Left renal cortex interstitium (tissue), 4 donors: Measurements from ENCODE around the gene NHSL2. TPM values are rescaled to one million over a fixed set of nuclear protein-coding genes. Genes with fewer than 3 reads are reported as not detected.
"Not testable (repeated sequence)": the region's sequence is repeated elsewhere in the genome, so short reads cannot be mapped to it uniquely, and the experiment has no call there.

Experiments
- DNase-seq, 4 donors: peaks; one replicate each; pipeline ENCODE4 v3.0.0-alpha.2; 2013; ENCODE audit warnings: low read depth in 4 of 4, low spot score in 2 of 4, missing footprints in 1 of 4
- polyA plus RNA-seq, 4 donors: library from polyadenylated mRNA; unstranded; fragments of 120-200 nt; gene quantifications; one replicate each; pipeline ENCODE4 v1.2.1, GENCODE V29; 2013; ENCODE audit not compliant: insufficient read length in 4 of 4

The NHSL2 gene
- polyA plus RNA-seq, 4 donors, result 7.4 to 10.2 (median 9.3) TPM

GRCh38 chrX:71922686-71923085 is 12.0 kb downstream of the NHSL2 start:
- DNase-seq, result no peak

GRCh38 chrX:71923516-71923915 is 12.9 kb downstream of the NHSL2 start:
- DNase-seq, result no peak

- DNase-seq, result no peak
These were observed 16.4 kb downstream of the NHSL2 start for GRCh38 chrX:71927040-71927439.

- DNase-seq, result no peak
These were observed 18.2 kb downstream of the NHSL2 start for GRCh38 chrX:71928856-71929255.

- DNase-seq, result no peak
These were observed 19.7 kb downstream of the NHSL2 start for GRCh38 chrX:71930298-71930697.

GRCh38 chrX:71935476-71935875 is 24.8 kb downstream of the NHSL2 start:
- no peak for DNase-seq

- no peak for DNase-seq
These were observed 26.0 kb downstream of the NHSL2 start for GRCh38 chrX:71936632-71937031.

GRCh38 chrX:71938371-71938770 is 27.7 kb downstream of the NHSL2 start:
- DNase-seq, result no peak

GRCh38 chrX:71941145-71941544 is 30.5 kb downstream of the NHSL2 start:
- no peak for DNase-seq

- DNase-seq, result no peak
These were observed 31.1 kb downstream of the NHSL2 start for GRCh38 chrX:71941776-71942175.

- DNase-seq, result no peak
These were observed 33.7 kb downstream of the NHSL2 start for GRCh38 chrX:71944369-71944768.

- DNase-seq, result no peak
These were observed 34.7 kb downstream of the NHSL2 start for GRCh38 chrX:71945237-71945805.

- DNase-seq, result no peak
These were observed 38.7 kb downstream of the NHSL2 start for GRCh38 chrX:71949363-71949762.

GRCh38 chrX:71949844-71950445 is 39.3 kb downstream of the NHSL2 start:
- no peak for DNase-seq

- DNase-seq, result no peak
These were observed 42.7 kb downstream of the NHSL2 start for GRCh38 chrX:71953391-71953790.

- no peak for DNase-seq
These were observed 43.3 kb downstream of the NHSL2 start for GRCh38 chrX:71953946-71954345.

GRCh38 chrX:71954458-71954857 is 43.8 kb downstream of the NHSL2 start:
- DNase-seq, result no peak

GRCh38 chrX:71955530-71956120 is 45.0 kb downstream of the NHSL2 start:
- no peak for DNase-seq

- DNase-seq, result no peak
These were observed 47.6 kb downstream of the NHSL2 start for GRCh38 chrX:71958281-71958675.

- not testable (repeated sequence) for DNase-seq
These were observed 53.5 kb downstream of the NHSL2 start for GRCh38 chrX:71964184-71964583.

GRCh38 chrX:71974916-71975315 is 64.3 kb downstream of the NHSL2 start:
- no peak for DNase-seq

GRCh38 chrX:71976753-71977152 is 66.1 kb downstream of the NHSL2 start:
- no peak for DNase-seq
